HG03439 (cell line): Measurements from ENCODE around the gene ADGRA3.

ENCODE experiments used
- ATAC-seq: cut with Tn5 transposase; IDR thresholded peaks from one replicate; pipeline ENCODE4 v1.9.1; 2021; ENCODE audit warnings: mild to moderate bottlenecking, moderate library complexity; ENCODE audit not compliant: unreplicated experiment

The ADGRA3 gene

GRCh38 chr4:22372986-22373385, 142.9 kb downstream of the ADGRA3 start:
- no peak for ATAC-seq

GRCh38 chr4:22369901-22370562, 145.8 kb downstream of the ADGRA3 start:
- no peak for ATAC-seq

- no peak for ATAC-seq
Measured at GRCh38 chr4:22363787-22364186, 152.1 kb downstream of the ADGRA3 start.

GRCh38 chr4:22363036-22363435, 152.8 kb downstream of the ADGRA3 start:
- ATAC-seq = no peak

- no peak for ATAC-seq
Measured at GRCh38 chr4:22356987-22357596, 158.8 kb downstream of the ADGRA3 start.

- ATAC-seq = no peak
Measured at GRCh38 chr4:22348410-22348809, 167.5 kb downstream of the ADGRA3 start.

- no peak for ATAC-seq
Measured at GRCh38 chr4:22345678-22346077, 170.2 kb downstream of the ADGRA3 start.

- ATAC-seq = no peak
Measured at GRCh38 chr4:22345055-22345454, 170.8 kb downstream of the ADGRA3 start.

GRCh38 chr4:22343606-22344005, 172.3 kb downstream of the ADGRA3 start:
- ATAC-seq = no peak

- ATAC-seq = no peak
Measured at GRCh38 chr4:22339491-22339890, 176.4 kb downstream of the ADGRA3 start.

GRCh38 chr4:22338796-22339195, 177.1 kb downstream of the ADGRA3 start:
- no peak for ATAC-seq
